Right atrium auricular region (tissue), 2 donors: ENCODE data around the gene RTN4. TPM values are rescaled to one million over a fixed set of nuclear protein-coding genes. Genes with fewer than 3 reads are reported as not detected.

Experiments used
- DNase-seq: peaks from one replicate; pipeline ENCODE4 v3.0.0-alpha.2; 2019; ENCODE audit warnings: low spot score
- H3K27ac ChIP-seq, 2 donors: fragments of 200-600 bp; sonication (generic); 1 replicate in 1 of 2; 2 replicates in 1 of 2; pipeline ENCODE4 v1.5.1; 2016 to 2019
- H3K27me3 ChIP-seq, 2 donors: fragments of 200-600 bp; sonication (generic); one replicate each; pipeline versions ENCODE4 v1.5.1 to v1.6.0; 2017 to 2019
- H3K36me3 ChIP-seq: fragments of 200-600 bp; sonication (generic); one replicate; pipeline ENCODE4 v1.5.1; 2016
- H3K4me1 ChIP-seq, 2 donors: fragments of 200-600 bp; sonication (generic); one replicate each; pipeline versions ENCODE4 v1.5.1 to v1.6.0; 2017 to 2019
- H3K4me3 ChIP-seq, 2 donors: fragments of 200-600 bp; sonication (generic); 1 replicate in 1 of 2; 2 replicates in 1 of 2; pipeline ENCODE4 v1.5.1; 2017 to 2019; ENCODE audit warnings: mild to moderate bottlenecking in 1 of 2, moderate library complexity in 1 of 2
- H3K9me3 ChIP-seq, 2 donors: fragments of 200-600 bp; sonication (generic); one replicate each; pipeline ENCODE4 v1.5.1; 2019
- CTCF ChIP-seq, 2 donors: fragments of 200-600 bp; sonication (generic); IDR thresholded peaks; one replicate each; pipeline ENCODE4 v1.5.1; 2019; ENCODE audit warnings: antibody characterized with exemption in 2 of 2
- total RNA-seq, 2 donors: library from RNA; depleted of rRNA; stranded (reverse); fragments of >200 nt; gene quantifications; one replicate each; pipeline ENCODE4 v1.1.0, GENCODE V29; 2016

Gene RTN4
- total RNA-seq, 2 donors from 2014 or later: 152 to 203 TPM

GRCh38 chr2:55063226-55063625 is 13.0 kb upstream of the RTN4 start:
- no peak overlapping the region for H3K27ac ChIP-seq
- H3K27me3 ChIP-seq: no peaks in the 10 kb centered on the region
- H3K36me3 ChIP-seq: no peaks in the 10 kb centered on the region
- H3K9me3 ChIP-seq: no peaks in the 10 kb centered on the region
- TF ChIP-seq CTCF (IDR thresholded peaks at IDR 0.05): no peak
- no peaks in the 10 kb centered on the region for H3K4me1 ChIP-seq
- no peak overlapping the region for H3K4me3 ChIP-seq
- no peak for DNase-seq

- Histone ChIP-seq H3K4me3 (no peak overlapping the region), H3K36me3 (no peaks in the 10 kb centered on the region), H3K27ac (no peak overlapping the region), H3K9me3 (no peaks in the 10 kb centered on the region), H3K4me1 (no peaks in the 10 kb centered on the region), H3K27me3 (no peaks in the 10 kb centered on the region)
- no peak for DNase-seq
- TF ChIP-seq CTCF (IDR thresholded peaks at IDR 0.05): no peak
Observed at GRCh38 chr2:55062754-55063153, 12.5 kb upstream of the RTN4 start.

- H3K4me1 ChIP-seq: no peaks in the 10 kb centered on the region
Observed at GRCh38 chr2:55061523-55062344, 11.5 kb upstream of the RTN4 start.

GRCh38 chr2:55059793-55060192 is 9.5 kb upstream of the RTN4 start:
- no peak overlapping the region for H3K4me3 ChIP-seq
- H3K9me3 ChIP-seq: no peaks in the 10 kb centered on the region
- H3K27ac ChIP-seq: no peak overlapping the region
- no peak for TF ChIP-seq CTCF (IDR thresholded peaks at IDR 0.05)
- H3K27me3 ChIP-seq: no peaks in the 10 kb centered on the region
- no peaks in the 10 kb centered on the region for H3K4me1 ChIP-seq
- DNase-seq: no peak
- no peaks in the 10 kb centered on the region for H3K36me3 ChIP-seq

More at GRCh38 chr2:55061523-55062344, 11.5 kb upstream of the RTN4 start:
- no peak for TF ChIP-seq CTCF (IDR thresholded peaks at IDR 0.05)
- Histone ChIP-seq H3K27me3 (no peaks in the 10 kb centered on the region), H3K36me3 (no peaks in the 10 kb centered on the region), H3K9me3 (no peaks in the 10 kb centered on the region), H3K4me3 (no peak overlapping the region), H3K27ac (no peak overlapping the region)
- no peak for DNase-seq

- Histone ChIP-seq H3K4me3 (no peak overlapping the region), H3K9me3 (no peaks in the 10 kb centered on the region), H3K4me1 (peaks cover 0 to 4% of the 10 kb centered on the region in 2 donors), H3K36me3 (no peaks in the 10 kb centered on the region), H3K27ac (no peak overlapping the region), H3K27me3 (no peaks in the 10 kb centered on the region)
- no peak for DNase-seq
- TF ChIP-seq CTCF (IDR thresholded peaks at IDR 0.05): no peak
Observed at GRCh38 chr2:55057474-55057873, 7.2 kb upstream of the RTN4 start.
